A549 (cell line): Measurements from ENCODE around the gene PREX1. TPM values are rescaled to one million over a fixed set of nuclear protein-coding genes. Genes with fewer than 3 reads are reported as not detected.

Source experiments
- ATAC-seq, 2 experiments: fragments of 200-7000 bp in 1 of 2; fragments of >200 bp in 1 of 2; cut with Nextera tagmentation in 1 of 2; cut with Tn5 transposase in 1 of 2; 3 replicates each; pipeline versions ENCODE4 v1.8.0 to v1.9.1; 2018 to 2020; ENCODE audit warnings: mild to moderate bottlenecking in 1 of 2, moderate library complexity in 1 of 2
- CTCF ChIA-PET: fragments of 300-600 bp; sonication (Branson Sonifier 250); formaldehyde crosslinking; extraction: SDS; loops from one replicate; lab custom pipeline; 2021; ENCODE audit warnings: antibody characterized with exemption, inconsistent platforms; lab: Yijun Ruan, JAX
- POLR2A ChIA-PET: fragments of 350-600 bp; formaldehyde crosslinking; extraction: SDS; loops from one replicate; lab custom pipeline; 2021; ENCODE audit warnings: antibody characterized with exemption, inconsistent platforms; lab: Yijun Ruan, JAX
- DNase-seq, 2 experiments: peaks; one replicate each; pipeline versions ENCODE4 v3.0.0 to v3.0.0-alpha.2; 2011 to 2016; ENCODE audit warnings: low read depth in 1 of 2, low spot score in 1 of 2
- FAIRE-seq: peaks from 2 replicates; lab custom pipeline; 2011; peaks lifted over from hg19 to GRCh38; lab: Jason Lieb, UNC
- H3K27ac ChIP-seq, 2 experiments: fragments of >200 bp; sonication (Bioruptor Twin); formaldehyde crosslinking; 3 replicates each; pipeline ENCODE4 v1.5.1; 2016 to 2017
- H3K4me1 ChIP-seq: fragments of >200 bp; sonication (Bioruptor Twin); formaldehyde crosslinking; 3 replicates; pipeline ENCODE4 v1.6.1; 2016
- H3K4me2 ChIP-seq: fragments of >200 bp; sonication (Bioruptor Twin); formaldehyde crosslinking; 3 replicates; pipeline ENCODE4 v1.6.1; 2016
- H3K4me3 ChIP-seq: fragments of >200 bp; sonication (Bioruptor Twin); formaldehyde crosslinking; 3 replicates; pipeline ENCODE4 v1.5.1; 2016
- H3K9me3 ChIP-seq: fragments of >200 bp; sonication (Bioruptor Twin); formaldehyde crosslinking; 3 replicates; pipeline ENCODE4 v1.6.1; 2016
- BCL3 ChIP-seq: fragments of >200 bp; sonication (Bioruptor Twin); formaldehyde crosslinking; IDR thresholded peaks from 3 replicates; pipeline ENCODE4 v1.6.1; 2016
- CBX2 ChIP-seq: fragments of 200-600 bp; sonication (generic); IDR thresholded peaks from 2 replicates; pipeline ENCODE4 v1.6.1; 2016; ENCODE audit warnings: low read depth, mild to moderate bottlenecking, borderline replicate concordance
- CHD4 ChIP-seq: fragments of 200-600 bp; sonication (generic); IDR thresholded peaks from 2 replicates; pipeline ENCODE4 v1.6.1; 2016; ENCODE audit warnings: antibody characterized with exemption, mild to moderate bottlenecking, borderline replicate concordance
- E2F6 ChIP-seq: IDR thresholded peaks from 2 replicates; pipeline ENCODE4 v1.6.1; 2012; ENCODE audit warnings: low read depth, borderline replicate concordance
- EHF ChIP-seq: fragments of 250-450 bp; sonication (Bioruptor Pico); IDR thresholded peaks from 2 replicates; pipeline ENCODE4 v1.5.0; 2020; ENCODE audit warnings: mild to moderate bottlenecking
- ELK1 ChIP-seq: fragments of 150-350 bp; IDR thresholded peaks from 2 replicates; pipeline ENCODE4 v1.6.1; 2014; ENCODE audit warnings: low read depth, mild to moderate bottlenecking, low read length
- EP300 ChIP-seq, 2 experiments: fragments of >200 bp; sonication (Bioruptor Twin); formaldehyde crosslinking; IDR thresholded peaks; 2 replicates in 1 of 2; 3 replicates in 1 of 2; pipeline ENCODE4 v1.6.1; 2016 to 2017
- GATA3 ChIP-seq: IDR thresholded peaks from 2 replicates; pipeline ENCODE4 v1.6.1; 2012; ENCODE audit warnings: borderline replicate concordance
- KDM5A ChIP-seq: fragments of 200-600 bp; sonication (generic); IDR thresholded peaks from 2 replicates; pipeline ENCODE4 v1.6.1; 2016; ENCODE audit warnings: antibody characterized with exemption, mild to moderate bottlenecking
- MAZ ChIP-seq: fragments of 150-350 bp; IDR thresholded peaks from 2 replicates; pipeline ENCODE4 v1.6.1; 2014; ENCODE audit warnings: antibody characterized with exemption, low read depth, low read length, borderline replicate concordance
- NPAS2 ChIP-seq: fragments of 250-450 bp; sonication (Bioruptor Pico); IDR thresholded peaks from 2 replicates; pipeline ENCODE4 v1.8.0; 2022; ENCODE audit warnings: mild to moderate bottlenecking, moderate library complexity, borderline replicate concordance
- PBX3 ChIP-seq: IDR thresholded peaks from 2 replicates; pipeline ENCODE4 v1.6.1; 2012
- RAD21 ChIP-seq, 2 experiments: fragments of >200 bp in 1 of 2; sonication (Bioruptor Twin) in 1 of 2; formaldehyde crosslinking in 1 of 2; IDR thresholded peaks in 1 of 2; conservative IDR thresholded peaks in 1 of 2; 2 replicates in 1 of 2; 3 replicates in 1 of 2; pipeline ENCODE4 v1.6.1; 2012 to 2018; ENCODE audit warnings: inconsistent platforms in 1 of 2
- SMC3 ChIP-seq: fragments of >200 bp; sonication (Bioruptor Twin); formaldehyde crosslinking; IDR thresholded peaks from 3 replicates; pipeline ENCODE4 v1.6.1; 2018; ENCODE audit warnings: inconsistent platforms
- SREBF2 ChIP-seq: fragments of 450-650 bp; IDR thresholded peaks from 2 replicates; pipeline ENCODE4 v1.6.1; 2014; ENCODE audit warnings: mild to moderate bottlenecking, moderate library complexity
- ZC3H11A ChIP-seq: fragments of 450-650 bp; IDR thresholded peaks from 2 replicates; pipeline ENCODE4 v1.6.1; 2014; ENCODE audit warnings: antibody characterized with exemption, mild to moderate bottlenecking
- ZNF302 ChIP-seq: fragments of 250-450 bp; sonication (Bioruptor Pico); IDR thresholded peaks from 2 replicates; pipeline ENCODE4 v1.9.0; 2021; ENCODE audit warnings: inconsistent platforms, mild to moderate bottlenecking, moderate library complexity
- WGBS: methylation state at CpG from one replicate; pipeline ENCODE4 v1.1.6; 2017; ENCODE audit errors: missing lambda C conversion rate; 5-methylcytosine and 5-hydroxymethylcytosine counted together
- polyA plus RNA-seq, 4 experiments: library from polyadenylated mRNA; depleted of rRNA in 3 of 4; stranded (reverse); fragments of >200 nt; fragmentation: RNase III in 1 of 4; extraction: RNeasy Plus Mini Kit Qiagen cat#74134 plus additional on column Dnase treatment in 1 of 4; gene quantifications; 2 replicates in 3 of 4; 3 replicates in 1 of 4; pipeline ENCODE4 v1.2.3, GENCODE V29; 2011 to 2017

PREX1 gene
- polyA plus RNA-seq, 2 of the 4 experiments (the other 2 are of a cell fraction): 3.6 to 4.2 TPM

- Histone ChIP-seq H3K4me2 (no peak overlapping the region), H3K9me3 (no peaks in the 10 kb centered on the region)
- no peak for FAIRE-seq
- WGBS: 89% methylated on average over 10 of the region's 11 CpGs
- POLR2A ChIA-PET: interaction anchor here (0.6 kb wide), 1 partner anchor 119 kb away, joined by 6 read pairs; no protein-coding TSS in a partner anchor
- TF ChIP-seq RAD21 (conservative IDR thresholded peaks at IDR 0.05 in 1 of 2, IDR thresholded peaks at IDR 0.05 in 1 of 2) (no peak), CBX2 (no peak), ZC3H11A (no peak), MAZ (no peak), E2F6 (no peak), CHD4 (no peak)
- TF ChIP-seq, all 56 proteins: peak for 0
- no peak for DNase-seq
- no peak for ATAC-seq
- no peaks in the 10 kb centered on the region for H3K4me1 ChIP-seq
- CTCF ChIA-PET: interaction anchor here (0.6 to 2.9 kb wide), 4 partner anchors 15 to 575 kb away, joined by 3 to 24 read pairs (median 8); no protein-coding TSS in a partner anchor
- no peak overlapping the region for H3K4me3 ChIP-seq
- H3K27ac ChIP-seq: no peak overlapping the region
These were observed 185.5 kb downstream of the PREX1 start for GRCh38 chr20:48642105-48642880.

- CTCF ChIA-PET: interaction anchor here (2.0 to 4.6 kb wide), 3 partner anchors 17 to 264 kb away, joined by 7 to 17 read pairs (median 14); no protein-coding TSS in a partner anchor
- DNase-seq (no peak), FAIRE-seq (no peak), ATAC-seq (no peak)
- Histone ChIP-seq H3K4me2 (no peak overlapping the region), H3K4me1 (no peaks in the 10 kb centered on the region), H3K9me3 (no peaks in the 10 kb centered on the region), H3K4me3 (no peak overlapping the region), H3K27ac (no peak overlapping the region)
- TF ChIP-seq PBX3 (no peak), BCL3 (no peak), ZNF302 (no peak), RAD21 (conservative IDR thresholded peaks at IDR 0.05 in 1 of 2, IDR thresholded peaks at IDR 0.05 in 1 of 2) (no peak), CBX2 (no peak), SREBF2 (no peak), ELK1 (no peak), KDM5A (no peak), CHD4 (no peak), EP300 (IDR thresholded peaks at IDR 0.05) (no peak), SMC3 (no peak)
- WGBS: 78% methylated on average over 2 of the region's 2 CpGs
- POLR2A ChIA-PET: no interaction called here
These were observed 186.9 kb downstream of the PREX1 start for GRCh38 chr20:48640871-48641270.

- FAIRE-seq: no peak
- no peak overlapping the region for H3K27ac ChIP-seq
- ATAC-seq: no peak
- H3K4me1 ChIP-seq: no peaks in the 10 kb centered on the region
- no peak overlapping the region for H3K4me2 ChIP-seq
- no peak overlapping the region for H3K4me3 ChIP-seq
- ChIA-PET CTCF (interaction anchor here (1.2 to 4.6 kb wide), 4 partner anchors 8 to 265 kb away, joined by 3 to 17 read pairs (median 10); no protein-coding TSS in a partner anchor), POLR2A (no interaction called here)
- no peaks in the 10 kb centered on the region for H3K9me3 ChIP-seq
- 83% methylated on average over 5 of the region's 5 CpGs for WGBS
- no peak for DNase-seq
- TF ChIP-seq GATA3: no peak
- TF ChIP-seq ZNF302: no peak
- no peak for TF ChIP-seq NPAS2
- no peak for TF ChIP-seq EHF (CRISPR knock-in tag)
These were observed 187.9 kb downstream of the PREX1 start for GRCh38 chr20:48639899-48640298.
